Measurements from ENCODE around the gene C1orf198.

Gene C1orf198

GRCh38 chr1:230836793-230837192 lies 31.5 kb downstream of the C1orf198 start:
- TF ChIP-seq CTCF (IDR thresholded peaks at IDR 0.05; ENCODE audit: insufficient read depth, low read depth, low read length, missing control alignments) = no peak
- H3K4me3 ChIP-seq (ENCODE audit: low read depth, low read length) = no peak overlapping the region
- DNase-seq (ENCODE audit: low read depth) = no peak

DNA sequence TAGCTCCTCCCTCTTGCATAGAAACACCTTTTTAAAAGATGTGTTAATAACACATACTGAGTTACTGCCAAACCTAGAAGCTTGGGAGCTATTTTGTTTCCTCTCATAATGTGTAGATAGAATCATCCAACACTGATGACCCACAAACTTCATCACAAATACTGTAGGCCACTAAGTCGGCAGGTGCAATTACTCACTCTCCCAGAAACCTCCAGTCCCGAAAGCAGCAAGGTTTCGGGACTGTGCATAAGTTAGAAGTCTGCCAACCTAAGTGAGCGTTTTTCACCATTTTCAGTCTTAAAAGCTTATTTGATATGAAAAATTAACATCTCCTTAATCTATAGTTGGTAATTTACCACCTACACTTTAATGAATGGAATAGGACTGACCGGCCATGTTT lies 32.0 kb downstream of the C1orf198 start:
- no peak for TF ChIP-seq CTCF (IDR thresholded peaks at IDR 0.05; ENCODE audit: insufficient read depth, low read depth, low read length, missing control alignments)
- no peak for DNase-seq (ENCODE audit: low read depth)
- no peak overlapping the region for H3K4me3 ChIP-seq (ENCODE audit: low read depth, low read length)

DNA sequence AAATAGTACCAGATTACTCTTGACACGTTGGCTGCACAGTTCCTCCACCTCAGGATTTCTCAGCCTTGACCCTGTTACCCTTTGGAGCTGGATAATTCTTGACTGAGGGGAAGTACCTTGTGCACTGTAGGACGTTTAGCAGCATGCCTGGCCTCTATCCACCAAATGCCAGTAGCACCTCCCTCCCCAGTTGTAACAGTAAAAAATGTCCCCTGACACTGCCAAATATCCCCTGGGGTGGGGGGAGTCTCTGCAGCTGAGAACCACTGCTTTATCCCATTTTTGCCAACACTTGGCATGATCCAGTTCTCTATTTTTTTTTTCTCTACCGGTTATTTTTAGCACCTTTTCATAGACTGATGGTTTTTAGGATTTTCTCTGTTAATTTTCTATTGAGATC lies 34.0 kb downstream of the C1orf198 start:
- TF ChIP-seq CTCF (IDR thresholded peaks at IDR 0.05; ENCODE audit: insufficient read depth, low read depth, low read length, missing control alignments) = no peak
- DNase-seq (ENCODE audit: low read depth) = no peak
- H3K4me3 ChIP-seq (ENCODE audit: low read depth, low read length) = no peak overlapping the region

- no peak for DNase-seq (ENCODE audit: low read depth)
- no peak overlapping the region for H3K4me3 ChIP-seq (ENCODE audit: low read depth, low read length)
Observed at GRCh38 chr1:230833511-230833910, 34.8 kb downstream of the C1orf198 start.

GRCh38 chr1:230832476-230832875 lies 35.8 kb downstream of the C1orf198 start:
- no peak for DNase-seq (ENCODE audit: low read depth)
- no peak overlapping the region for H3K4me3 ChIP-seq (ENCODE audit: low read depth, low read length)
- TF ChIP-seq CTCF (IDR thresholded peaks at IDR 0.05; ENCODE audit: insufficient read depth, low read depth, low read length, missing control alignments) = no peak

More at GRCh38 chr1:230833511-230833910, 34.8 kb downstream of the C1orf198 start:
- TF ChIP-seq CTCF (IDR thresholded peaks at IDR 0.05; ENCODE audit: insufficient read depth, low read depth, low read length, missing control alignments) = no peak

DNA sequence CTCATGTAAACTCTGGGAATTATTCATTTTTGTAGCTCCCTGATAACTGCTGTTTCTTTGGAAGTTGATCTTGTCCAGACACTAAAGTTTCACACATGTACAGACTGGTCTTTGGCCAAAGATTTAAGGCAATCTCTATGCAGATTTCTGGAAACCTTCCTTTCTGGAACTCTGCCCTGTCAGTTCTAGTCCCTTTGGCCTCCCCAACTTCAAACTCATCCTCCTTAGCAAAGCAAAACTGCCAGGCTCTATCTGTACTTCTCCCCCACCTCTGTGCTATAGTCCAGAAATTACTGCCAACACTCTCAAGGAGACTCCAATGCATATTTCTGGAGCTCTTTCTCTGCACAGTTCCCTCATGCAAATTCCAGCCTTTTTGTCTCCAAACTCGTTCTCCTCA lies 36.5 kb downstream of the C1orf198 start:
- no peak overlapping the region for H3K4me3 ChIP-seq (ENCODE audit: low read depth, low read length)
- no peak for TF ChIP-seq CTCF (IDR thresholded peaks at IDR 0.05; ENCODE audit: insufficient read depth, low read depth, low read length, missing control alignments)
- DNase-seq (ENCODE audit: low read depth) = no peak

- DNase-seq (ENCODE audit: low read depth) = no peak
- no peak overlapping the region for H3K4me3 ChIP-seq (ENCODE audit: low read depth, low read length)
- no peak for TF ChIP-seq CTCF (IDR thresholded peaks at IDR 0.05; ENCODE audit: insufficient read depth, low read depth, low read length, missing control alignments)
Observed at GRCh38 chr1:230828421-230828820, 39.9 kb downstream of the C1orf198 start.
